Lower leg skin (tissue), 3 donors: ENCODE measurements around the gene HILPDA.
"Not testable (repeated sequence)": the region's sequence is repeated elsewhere in the genome, so short reads cannot be mapped to it uniquely, and the experiment has no call there.

Experiments
- POLR2A ChIP-seq, 2 donors: fragments of 450-650 bp; IDR thresholded peaks; one replicate each; pipeline ENCODE4 v1.6.1; 2016 to 2017; ENCODE audit warnings: antibody characterized with exemption in 2 of 2, mild to moderate bottlenecking in 1 of 2, moderate library complexity in 1 of 2
- TF ChIP-seq, protein P1 (sequence below), 3 donors: fragments of 450-650 bp; IDR thresholded peaks; one replicate each; pipeline ENCODE4 v1.5.1; 2016; ENCODE audit warnings: antibody characterized with exemption in 3 of 3, mild to moderate bottlenecking in 3 of 3, moderate library complexity in 2 of 3

DNA sequence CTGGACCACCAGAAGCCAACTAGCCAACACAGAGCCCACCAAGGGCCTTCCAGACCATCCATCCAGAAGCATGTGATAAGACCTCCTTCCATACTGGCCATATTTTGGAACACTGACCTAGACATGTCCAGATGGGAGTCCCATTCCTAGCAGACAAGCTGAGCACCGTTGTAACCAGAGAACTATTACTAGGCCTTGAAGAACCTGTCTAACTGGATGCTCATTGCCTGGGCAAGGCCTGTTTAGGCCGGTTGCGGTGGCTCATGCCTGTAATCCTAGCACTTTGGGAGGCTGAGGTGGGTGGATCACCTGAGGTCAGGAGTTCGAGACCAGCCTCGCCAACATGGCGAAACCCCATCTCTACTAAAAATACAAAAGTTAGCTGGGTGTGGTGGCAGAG is 1.7 kb downstream of the HILPDA start:
- TF ChIP-seq, protein P1, sequence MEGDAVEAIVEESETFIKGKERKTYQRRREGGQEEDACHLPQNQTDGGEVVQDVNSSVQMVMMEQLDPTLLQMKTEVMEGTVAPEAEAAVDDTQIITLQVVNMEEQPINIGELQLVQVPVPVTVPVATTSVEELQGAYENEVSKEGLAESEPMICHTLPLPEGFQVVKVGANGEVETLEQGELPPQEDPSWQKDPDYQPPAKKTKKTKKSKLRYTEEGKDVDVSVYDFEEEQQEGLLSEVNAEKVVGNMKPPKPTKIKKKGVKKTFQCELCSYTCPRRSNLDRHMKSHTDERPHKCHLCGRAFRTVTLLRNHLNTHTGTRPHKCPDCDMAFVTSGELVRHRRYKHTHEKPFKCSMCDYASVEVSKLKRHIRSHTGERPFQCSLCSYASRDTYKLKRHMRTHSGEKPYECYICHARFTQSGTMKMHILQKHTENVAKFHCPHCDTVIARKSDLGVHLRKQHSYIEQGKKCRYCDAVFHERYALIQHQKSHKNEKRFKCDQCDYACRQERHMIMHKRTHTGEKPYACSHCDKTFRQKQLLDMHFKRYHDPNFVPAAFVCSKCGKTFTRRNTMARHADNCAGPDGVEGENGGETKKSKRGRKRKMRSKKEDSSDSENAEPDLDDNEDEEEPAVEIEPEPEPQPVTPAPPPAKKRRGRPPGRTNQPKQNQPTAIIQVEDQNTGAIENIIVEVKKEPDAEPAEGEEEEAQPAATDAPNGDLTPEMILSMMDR (IDR thresholded peaks at IDR 0.05) = not testable (repeated sequence)
- not testable (repeated sequence) for TF ChIP-seq POLR2A (IDR thresholded peaks at IDR 0.05)
